HepG2 (cell line): Measurements from ENCODE around the gene PHF14. TPM values are rescaled to one million over a fixed set of nuclear protein-coding genes. Genes with fewer than 3 reads are reported as not detected.
A peak's percentile ranks its signal among the peaks of the same experiment; 100 is the strongest.

Source experiments
- GABPA ChIP-seq, 2 experiments: IDR thresholded peaks; 2 replicates each; pipeline ENCODE4 v1.6.1; 2011 to 2016; ENCODE audit warnings: low read depth in 2 of 2, low read length in 1 of 2, missing biosample characterization in 1 of 2, missing genetic modification characterization in 1 of 2
- HHEX ChIP-seq: IDR thresholded peaks from 2 replicates; pipeline ENCODE4 v1.6.1; 2016; ENCODE audit warnings: control low read depth
- SNAPC2 ChIP-seq: sonication (generic); formaldehyde crosslinking; IDR thresholded peaks from 2 replicates; pipeline ENCODE4 v1.8.1; 2022; ENCODE audit warnings: mild to moderate bottlenecking, missing genetic modification reagents
- ZC3H13 ChIP-seq: sonication (generic); formaldehyde crosslinking; IDR thresholded peaks from 2 replicates; pipeline ENCODE4 v1.8.1; 2023; ENCODE audit warnings: mild to moderate bottlenecking, missing genetic modification reagents, moderate library complexity
- ZNF333 ChIP-seq: sonication (generic); formaldehyde crosslinking; IDR thresholded peaks from 2 replicates; pipeline ENCODE4 v1.4.0; 2020; ENCODE audit warnings: mild to moderate bottlenecking, missing genetic modification reagents, borderline replicate concordance
- ZNF44 ChIP-seq: sonication (generic); formaldehyde crosslinking; IDR thresholded peaks from 2 replicates; pipeline ENCODE4 v1.5.1; 2020; ENCODE audit warnings: mild to moderate bottlenecking, missing genetic modification reagents
- polyA plus RNA-seq, 8 experiments: library from polyadenylated mRNA; depleted of rRNA in 3 of 8; stranded (reverse) in 7 of 8; unstranded in 1 of 8; fragments of >200 nt; fragmentation: Illumina TruSeq in 4 of 8; extraction: Trizol in 4 of 8; gene quantifications; 2 replicates each; pipeline versions ENCODE4 v1.2.1 to v1.2.3, GENCODE V29; 2011 to 2016; ENCODE audit warnings: low read depth in 4 of 8, missing spikeins in 1 of 8, mixed read lengths in 1 of 8; ENCODE audit not compliant: insufficient read depth in 1 of 8
- total RNA-seq, 5 experiments: library from RNA; depleted of rRNA; stranded (reverse); fragments of >200 nt; fragmentation: Illumina TruSeq; extraction: Trizol; gene quantifications; 2 replicates each; pipeline ENCODE4 v1.2.3, GENCODE V29; 2016; ENCODE audit warnings: low read depth in 1 of 5
- TF ChIP-seq, protein P1 (sequence below): sonication (generic); formaldehyde crosslinking; IDR thresholded peaks from 2 replicates; pipeline ENCODE4 v1.5.1; 2020; ENCODE audit warnings: missing genetic modification reagents, mild to moderate bottlenecking, borderline replicate concordance
- TF ChIP-seq, protein P2 (sequence below): sonication (generic); formaldehyde crosslinking; conservative IDR thresholded peaks from 2 replicates; pipeline ENCODE4 v1.4.0; 2020; ENCODE audit warnings: missing genetic modification reagents
- TF ChIP-seq, protein P3 (sequence below): sonication (generic); formaldehyde crosslinking; IDR thresholded peaks from 2 replicates; pipeline ENCODE4 v1.4.0; 2020; ENCODE audit warnings: low read depth, mild to moderate bottlenecking, missing genetic modification reagents
- TF ChIP-seq, protein P4 (sequence below): sonication (generic); formaldehyde crosslinking; IDR thresholded peaks from 2 replicates; pipeline ENCODE4 v1.8.0; 2022; ENCODE audit warnings: low read depth, missing genetic modification reagents
- TF ChIP-seq, protein P5 (sequence below), 2 experiments: sonication (generic) in 1 of 2; formaldehyde crosslinking in 1 of 2; IDR thresholded peaks; 2 replicates each; pipeline versions ENCODE4 v1.5.1 to v1.6.1; 2011 to 2020; ENCODE audit warnings: borderline replicate concordance in 1 of 2, low read depth in 1 of 2, low read length in 1 of 2, mild to moderate bottlenecking in 1 of 2, missing genetic modification reagents in 1 of 2, moderate library complexity in 1 of 2
- TF ChIP-seq, protein P6 (sequence below): IDR thresholded peaks from 2 replicates; pipeline ENCODE4 v1.6.1; 2012; ENCODE audit warnings: low read depth, low read length, improper control_type of control experiment
- TF ChIP-seq, protein P7 (sequence below): sonication (generic); formaldehyde crosslinking; IDR thresholded peaks from 2 replicates; pipeline ENCODE4 v1.4.0; 2020; ENCODE audit warnings: missing genetic modification reagents, low read depth, mild to moderate bottlenecking, borderline replicate concordance

PHF14 gene
- total and polyA plus RNA-seq, 2 of the 13 experiments (the other 11 are each of a cell fraction or from before 2014, with no cell fraction given): 18.9 to 68.7 TPM

DNA sequence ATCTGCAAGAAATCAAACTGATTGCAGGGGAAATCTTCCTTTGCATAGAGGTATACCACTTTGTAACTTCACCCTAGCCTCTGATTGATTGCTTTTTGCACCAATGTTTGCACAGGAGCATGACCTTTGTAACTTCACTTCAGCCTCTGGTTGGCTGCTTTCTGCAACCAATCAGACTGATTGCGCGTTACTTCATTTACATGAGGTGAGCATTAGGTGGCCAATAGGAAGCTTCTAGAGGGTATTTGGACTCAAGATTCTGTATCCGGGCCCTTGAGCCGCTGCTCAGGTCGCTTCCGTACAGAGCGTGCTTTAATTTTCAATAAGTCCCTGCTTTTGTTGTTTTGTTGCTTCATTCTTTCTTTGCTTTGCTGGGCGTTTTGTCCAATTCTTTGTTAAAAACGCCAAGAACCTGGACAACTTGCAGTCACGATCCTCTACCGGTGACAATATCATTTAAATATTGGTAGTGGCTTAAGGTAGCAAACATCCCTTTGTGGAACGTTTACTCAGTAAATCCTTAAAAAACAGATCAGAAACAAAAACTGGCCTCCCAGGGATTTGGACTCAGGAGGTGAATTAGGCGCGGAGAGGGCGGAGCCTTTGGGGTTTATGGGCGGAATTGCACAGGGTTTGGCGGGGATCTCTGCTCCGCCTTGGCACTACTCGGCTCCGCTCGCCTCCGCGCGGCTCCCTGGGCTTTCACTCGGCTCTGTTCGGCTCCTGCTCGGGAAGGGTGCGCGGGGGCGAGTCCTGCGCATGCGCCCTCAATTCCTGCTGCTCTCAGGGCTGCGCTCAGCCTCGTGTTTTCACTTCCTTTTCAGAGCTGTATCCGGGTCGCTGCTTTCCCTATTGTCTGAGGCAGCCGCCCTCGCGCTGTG, at the start of gene PHF14 (continued):
- no peak for TF ChIP-seq ZC3H13 (CRISPR knock-in tag)
- TF ChIP-seq, protein P1, sequence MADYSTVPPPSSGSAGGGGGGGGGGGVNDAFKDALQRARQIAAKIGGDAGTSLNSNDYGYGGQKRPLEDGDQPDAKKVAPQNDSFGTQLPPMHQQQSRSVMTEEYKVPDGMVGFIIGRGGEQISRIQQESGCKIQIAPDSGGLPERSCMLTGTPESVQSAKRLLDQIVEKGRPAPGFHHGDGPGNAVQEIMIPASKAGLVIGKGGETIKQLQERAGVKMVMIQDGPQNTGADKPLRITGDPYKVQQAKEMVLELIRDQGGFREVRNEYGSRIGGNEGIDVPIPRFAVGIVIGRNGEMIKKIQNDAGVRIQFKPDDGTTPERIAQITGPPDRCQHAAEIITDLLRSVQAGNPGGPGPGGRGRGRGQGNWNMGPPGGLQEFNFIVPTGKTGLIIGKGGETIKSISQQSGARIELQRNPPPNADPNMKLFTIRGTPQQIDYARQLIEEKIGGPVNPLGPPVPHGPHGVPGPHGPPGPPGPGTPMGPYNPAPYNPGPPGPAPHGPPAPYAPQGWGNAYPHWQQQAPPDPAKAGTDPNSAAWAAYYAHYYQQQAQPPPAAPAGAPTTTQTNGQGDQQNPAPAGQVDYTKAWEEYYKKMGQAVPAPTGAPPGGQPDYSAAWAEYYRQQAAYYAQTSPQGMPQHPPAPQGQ (CRISPR knock-in tag): no peak
- no peak for TF ChIP-seq ZNF333
- TF ChIP-seq, protein P2, sequence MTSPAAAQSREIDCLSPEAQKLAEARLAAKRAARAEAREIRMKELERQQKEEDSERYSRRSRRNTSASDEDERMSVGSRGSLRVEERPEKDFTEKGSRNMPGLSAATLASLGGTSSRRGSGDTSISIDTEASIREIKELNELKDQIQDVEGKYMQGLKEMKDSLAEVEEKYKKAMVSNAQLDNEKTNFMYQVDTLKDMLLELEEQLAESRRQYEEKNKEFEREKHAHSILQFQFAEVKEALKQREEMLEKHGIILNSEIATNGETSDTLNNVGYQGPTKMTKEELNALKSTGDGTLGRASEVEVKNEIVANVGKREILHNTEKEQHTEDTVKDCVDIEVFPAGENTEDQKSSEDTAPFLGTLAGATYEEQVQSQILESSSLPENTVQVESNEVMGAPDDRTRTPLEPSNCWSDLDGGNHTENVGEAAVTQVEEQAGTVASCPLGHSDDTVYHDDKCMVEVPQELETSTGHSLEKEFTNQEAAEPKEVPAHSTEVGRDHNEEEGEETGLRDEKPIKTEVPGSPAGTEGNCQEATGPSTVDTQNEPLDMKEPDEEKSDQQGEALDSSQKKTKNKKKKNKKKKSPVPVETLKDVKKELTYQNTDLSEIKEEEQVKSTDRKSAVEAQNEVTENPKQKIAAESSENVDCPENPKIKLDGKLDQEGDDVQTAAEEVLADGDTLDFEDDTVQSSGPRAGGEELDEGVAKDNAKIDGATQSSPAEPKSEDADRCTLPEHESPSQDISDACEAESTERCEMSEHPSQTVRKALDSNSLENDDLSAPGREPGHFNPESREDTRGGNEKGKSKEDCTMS (CRISPR knock-in tag): no peak
- TF ChIP-seq HHEX (CRISPR knock-in tag): no peak
- peak; percentile 60 for TF ChIP-seq GABPA (IDR thresholded peaks at IDR 0.05; ENCODE audit: low read depth, low read length)
- peak; percentile 83 for TF ChIP-seq GABPA (CRISPR knock-in tag; IDR thresholded peaks at IDR 0.05; ENCODE audit: low read depth)
- TF ChIP-seq, protein P3, sequence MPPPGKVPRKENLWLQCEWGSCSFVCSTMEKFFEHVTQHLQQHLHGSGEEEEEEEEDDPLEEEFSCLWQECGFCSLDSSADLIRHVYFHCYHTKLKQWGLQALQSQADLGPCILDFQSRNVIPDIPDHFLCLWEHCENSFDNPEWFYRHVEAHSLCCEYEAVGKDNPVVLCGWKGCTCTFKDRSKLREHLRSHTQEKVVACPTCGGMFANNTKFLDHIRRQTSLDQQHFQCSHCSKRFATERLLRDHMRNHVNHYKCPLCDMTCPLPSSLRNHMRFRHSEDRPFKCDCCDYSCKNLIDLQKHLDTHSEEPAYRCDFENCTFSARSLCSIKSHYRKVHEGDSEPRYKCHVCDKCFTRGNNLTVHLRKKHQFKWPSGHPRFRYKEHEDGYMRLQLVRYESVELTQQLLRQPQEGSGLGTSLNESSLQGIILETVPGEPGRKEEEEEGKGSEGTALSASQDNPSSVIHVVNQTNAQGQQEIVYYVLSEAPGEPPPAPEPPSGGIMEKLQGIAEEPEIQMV (CRISPR knock-in tag): no peak
- TF ChIP-seq, protein P4, sequence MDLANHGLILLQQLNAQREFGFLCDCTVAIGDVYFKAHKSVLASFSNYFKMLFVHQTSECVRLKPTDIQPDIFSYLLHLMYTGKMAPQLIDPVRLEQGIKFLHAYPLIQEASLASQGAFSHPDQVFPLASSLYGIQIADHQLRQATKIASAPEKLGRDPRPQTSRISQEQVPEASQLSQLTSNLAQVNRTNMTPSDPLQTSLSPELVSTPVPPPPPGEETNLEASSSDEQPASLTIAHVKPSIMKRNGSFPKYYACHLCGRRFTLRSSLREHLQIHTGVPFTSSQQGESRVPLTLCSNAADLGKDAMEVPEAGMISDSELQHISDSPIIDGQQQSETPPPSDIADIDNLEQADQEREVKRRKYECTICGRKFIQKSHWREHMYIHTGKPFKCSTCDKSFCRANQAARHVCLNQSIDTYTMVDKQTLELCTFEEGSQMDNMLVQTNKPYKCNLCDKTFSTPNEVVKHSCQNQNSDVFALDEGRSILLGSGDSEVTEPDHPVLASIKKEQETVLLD (CRISPR knock-in tag): no peak
- TF ChIP-seq SNAPC2 (CRISPR knock-in tag): no peak
- no peak for TF ChIP-seq ZNF44 (CRISPR knock-in tag)
- TF ChIP-seq, protein P5, sequence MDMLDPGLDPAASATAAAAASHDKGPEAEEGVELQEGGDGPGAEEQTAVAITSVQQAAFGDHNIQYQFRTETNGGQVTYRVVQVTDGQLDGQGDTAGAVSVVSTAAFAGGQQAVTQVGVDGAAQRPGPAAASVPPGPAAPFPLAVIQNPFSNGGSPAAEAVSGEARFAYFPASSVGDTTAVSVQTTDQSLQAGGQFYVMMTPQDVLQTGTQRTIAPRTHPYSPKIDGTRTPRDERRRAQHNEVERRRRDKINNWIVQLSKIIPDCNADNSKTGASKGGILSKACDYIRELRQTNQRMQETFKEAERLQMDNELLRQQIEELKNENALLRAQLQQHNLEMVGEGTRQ (IDR thresholded peaks at IDR 0.05; ENCODE audit: low read depth, low read length): no peak
- TF ChIP-seq, protein P5 (CRISPR knock-in tag; IDR thresholded peaks at IDR 0.05; ENCODE audit: borderline replicate concordance): no peak
- TF ChIP-seq, protein P6, sequence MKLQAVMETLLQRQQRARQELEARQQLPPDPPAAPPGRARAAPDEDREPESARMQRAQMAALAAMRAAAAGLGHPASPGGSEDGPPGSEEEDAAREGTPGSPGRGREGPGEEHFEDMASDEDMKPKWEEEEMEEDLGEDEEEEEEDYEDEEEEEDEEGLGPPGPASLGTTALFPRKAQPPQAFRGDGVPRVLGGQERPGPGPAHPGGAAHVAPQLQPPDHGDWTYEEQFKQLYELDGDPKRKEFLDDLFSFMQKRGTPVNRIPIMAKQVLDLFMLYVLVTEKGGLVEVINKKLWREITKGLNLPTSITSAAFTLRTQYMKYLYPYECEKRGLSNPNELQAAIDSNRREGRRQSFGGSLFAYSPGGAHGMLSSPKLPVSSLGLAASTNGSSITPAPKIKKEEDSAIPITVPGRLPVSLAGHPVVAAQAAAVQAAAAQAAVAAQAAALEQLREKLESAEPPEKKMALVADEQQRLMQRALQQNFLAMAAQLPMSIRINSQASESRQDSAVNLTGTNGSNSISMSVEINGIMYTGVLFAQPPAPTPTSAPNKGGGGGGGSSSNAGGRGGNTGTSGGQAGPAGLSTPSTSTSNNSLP: peak; percentile 25; the same call in 1 of the 2 replicates
- TF ChIP-seq, protein P7, sequence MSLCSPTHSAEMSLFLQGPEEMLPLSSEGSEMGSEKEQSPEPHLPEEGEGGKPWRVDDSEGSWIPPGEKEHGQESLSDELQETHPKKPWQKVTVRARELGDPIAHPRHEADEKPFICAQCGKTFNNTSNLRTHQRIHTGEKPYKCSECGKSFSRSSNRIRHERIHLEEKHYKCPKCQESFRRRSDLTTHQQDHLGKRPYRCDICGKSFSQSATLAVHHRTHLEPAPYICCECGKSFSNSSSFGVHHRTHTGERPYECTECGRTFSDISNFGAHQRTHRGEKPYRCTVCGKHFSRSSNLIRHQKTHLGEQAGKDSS (CRISPR knock-in tag): no peak; the same call in 1 of the 2 replicates
